Measurements from ENCODE around the gene BRD3OS. TPM values are rescaled to one million over a fixed set of nuclear protein-coding genes. Genes with fewer than 3 reads are reported as not detected.
A peak's percentile ranks its signal among the peaks of the same experiment; 100 is the strongest.

BRD3OS gene
- total and polyA plus RNA-seq, 2 of the 13 experiments (the other 11 are each of a cell fraction or from before 2014, with no cell fraction given): 4.9 to 5.7 TPM

- no peak for TF ChIP-seq BCL3 (CRISPR knock-in tag; IDR thresholded peaks at IDR 0.05)
- peak; percentile 64 for TF ChIP-seq DPF2 (CRISPR knock-in tag; IDR thresholded peaks at IDR 0.05; ENCODE audit: borderline replicate concordance, low read depth)
- no peak for TF ChIP-seq ZNF260 (CRISPR knock-in tag; IDR thresholded peaks at IDR 0.05; ENCODE audit: borderline replicate concordance, low read depth)
- no peak for TF ChIP-seq GPN1 (CRISPR knock-in tag; IDR thresholded peaks at IDR 0.05; ENCODE audit: borderline replicate concordance)
- no peak for TF ChIP-seq ZNF547 (CRISPR knock-in tag; IDR thresholded peaks at IDR 0.05)
- TF ChIP-seq RFX5 (IDR thresholded peaks at IDR 0.05; ENCODE audit: low read depth, low read length): no peak
- peak; percentile 90 for TF ChIP-seq PHF21A (CRISPR knock-in tag; IDR thresholded peaks at IDR 0.05)
- TF ChIP-seq SOX13 (IDR thresholded peaks at IDR 0.05): peak; percentile 25; the same call in 1 of the 2 replicates
- peak in 1 of 2 experiments; percentile 44; a peak in 1 of 4 replicates for TF ChIP-seq SOX13 (CRISPR knock-in tag; conservative IDR thresholded peaks at IDR 0.05 in 1 of 2, IDR thresholded peaks at IDR 0.05 in 1 of 2)
- peak; percentile 69; the same call in 1 of the 2 replicates for TF ChIP-seq THRA (CRISPR knock-in tag; IDR thresholded peaks at IDR 0.05; ENCODE audit: borderline replicate concordance)
- TF ChIP-seq ZNF512B (CRISPR knock-in tag; IDR thresholded peaks at IDR 0.05; ENCODE audit: borderline replicate concordance): 0 out of 2 replicates have a peak, but pooled peaks have one; percentile 36
- no peak for TF ChIP-seq SMC3 (IDR thresholded peaks at IDR 0.05; ENCODE audit: low read length)
- no peak for TF ChIP-seq KDM3A (CRISPR knock-in tag; IDR thresholded peaks at IDR 0.05; ENCODE audit: low read depth)
- no peak for TF ChIP-seq ZC3H13 (CRISPR knock-in tag; IDR thresholded peaks at IDR 0.05)
- no peak for TF ChIP-seq ZNF256 (CRISPR knock-in tag; conservative IDR thresholded peaks at IDR 0.05)
- TF ChIP-seq TCF12 (IDR thresholded peaks at IDR 0.05): no peak
- 0 out of 2 replicates have a peak, but pooled peaks have one; percentile 22 for TF ChIP-seq TCF12 (CRISPR knock-in tag; IDR thresholded peaks at IDR 0.05)
- no peak for TF ChIP-seq ZNF513 (CRISPR knock-in tag; conservative IDR thresholded peaks at IDR 0.05)
Measured at GRCh38 chr9:133978226-133978898, 46.9 kb upstream of the BRD3OS start (continued).
